B cell (primary cell): ENCODE data around the gene MARCHF3. TPM values are rescaled to one million over a fixed set of nuclear protein-coding genes. Genes with fewer than 3 reads are reported as not detected.

Experiments
- ATAC-seq: fragments of 200-7000 bp; cut with Tn5 transposase; one replicate; pipeline ENCODE4 v1.10.0; 2021; ENCODE audit warnings: low read depth, mild to moderate bottlenecking, moderate number of reproducible peaks, moderate library complexity
- CTCF ChIA-PET: fragments of 350-600 bp; sonication (Branson Sonifier 250); formaldehyde crosslinking; loops from one replicate; lab custom pipeline; 2021; ENCODE audit warnings: antibody characterized with exemption, inconsistent platforms; lab: Charles Lee
- POLR2A ChIA-PET: fragments of 350-600 bp; sonication (Branson Sonifier 250); formaldehyde crosslinking; loops from one replicate; lab custom pipeline; 2021; ENCODE audit warnings: antibody characterized with exemption; lab: Charles Lee
- DNase-seq: peaks from one replicate; pipeline ENCODE4 v3.0.0; 2013
- H2AFZ ChIP-seq: 2 replicates; pipeline ENCODE4 v1.6.1; 2012; ENCODE audit warnings: mild to moderate bottlenecking, low read depth, low read length; ENCODE audit not compliant: insufficient read depth, poor library complexity, severe bottlenecking
- H3K27ac ChIP-seq, 2 donors: 1 replicate in 1 of 2; 2 replicates in 1 of 2; pipeline ENCODE4 v1.5.1; 2012 to 2013; ENCODE audit warnings: low read length in 2 of 2, mild to moderate bottlenecking in 2 of 2, moderate library complexity in 1 of 2
- H3K27me3 ChIP-seq, 4 experiments: fragments of 200-600 bp in 1 of 4; sonication (generic) in 1 of 4; replicated peaks in 1 of 4; 1 replicate in 2 of 4; 2 replicates in 2 of 4; pipeline versions ENCODE4 v1.6.1 to v1.7.0; 2013 to 2016; ENCODE audit warnings: low read length in 3 of 4, mild to moderate bottlenecking in 2 of 4, mixed read lengths in 1 of 4, moderate library complexity in 1 of 4; ENCODE audit not compliant: insufficient read depth in 4 of 4, control insufficient read depth in 3 of 4; ENCODE audit errors: control extremely low read depth in 1 of 4
- H3K36me3 ChIP-seq, 2 experiments: replicated peaks in 1 of 2; 1 replicate in 1 of 2; 2 replicates in 1 of 2; pipeline versions ENCODE4 v1.6.1 to v1.7.1; 2013; ENCODE audit warnings: low read length in 1 of 2; ENCODE audit not compliant: insufficient read depth in 2 of 2, control insufficient read depth in 1 of 2; ENCODE audit errors: control extremely low read depth in 1 of 2, extremely low read depth in 1 of 2
- H3K4me1 ChIP-seq, 2 donors: fragments of 200-600 bp in 1 of 2; sonication (generic) in 1 of 2; 1 replicate in 1 of 2; 2 replicates in 1 of 2; pipeline versions ENCODE4 v1.5.1 to v1.6.1; 2013 to 2017; ENCODE audit warnings: low read length in 2 of 2; ENCODE audit not compliant: control insufficient read depth in 2 of 2, insufficient read depth in 2 of 2
- H3K4me2 ChIP-seq: replicated peaks from 2 replicates; pipeline ENCODE3; 2012; ENCODE audit warnings: mild to moderate bottlenecking, low read depth, low read length; ENCODE audit not compliant: poor library complexity, severe bottlenecking
- H3K4me3 ChIP-seq, 5 experiments: fragments of 200-600 bp in 1 of 5; sonication (generic) in 1 of 5; 1 replicate in 3 of 5; 2 replicates in 2 of 5; pipeline versions ENCODE4 v1.5.1 to v1.7.0; 2011 to 2016; ENCODE audit warnings: low read length in 4 of 5, mild to moderate bottlenecking in 4 of 5, low read depth in 2 of 5, control low read depth in 1 of 5, moderate library complexity in 1 of 5; ENCODE audit not compliant: insufficient read depth in 1 of 5; ENCODE audit errors: control extremely low read depth in 1 of 5, extremely low read depth in 1 of 5
- H3K79me2 ChIP-seq: fragments of 200-600 bp; sonication (generic); one replicate; pipeline ENCODE4 v1.6.0; 2016; ENCODE audit warnings: low read length; ENCODE audit not compliant: control insufficient read depth, insufficient read depth
- H3K9ac ChIP-seq: fragments of 200-600 bp; sonication (generic); 2 replicates; pipeline ENCODE4 v1.6.1; 2017; ENCODE audit warnings: mild to moderate bottlenecking, low read length, moderate library complexity
- H3K9me3 ChIP-seq, 3 donors: one replicate each; pipeline versions ENCODE4 v1.6.1 to v1.7.1; 2013; ENCODE audit warnings: low read length in 2 of 3; ENCODE audit not compliant: control insufficient read depth in 2 of 3, insufficient read depth in 1 of 3; ENCODE audit errors: control extremely low read depth in 1 of 3
- H4K20me1 ChIP-seq: 2 replicates; pipeline ENCODE4 v1.6.0; 2012; ENCODE audit warnings: mild to moderate bottlenecking, low read length; ENCODE audit not compliant: insufficient read depth, control insufficient read depth, poor library complexity, severe bottlenecking
- H3K27ac Mint-ChIP-seq: one replicate; pipeline ENCODE4 v1.8.0; 2021; ENCODE audit warnings: mixed read lengths
- H3K27me3 Mint-ChIP-seq: one replicate; pipeline ENCODE4 v1.8.0; 2021; ENCODE audit warnings: mixed read lengths
- H3K4me1 Mint-ChIP-seq: one replicate; pipeline ENCODE4 v1.8.0; 2021; ENCODE audit warnings: mixed read lengths
- H3K4me3 Mint-ChIP-seq: one replicate; pipeline ENCODE4 v1.8.0; 2021; ENCODE audit warnings: mixed read lengths
- H3K9me3 Mint-ChIP-seq: one replicate; pipeline ENCODE4 v1.8.0; 2022; ENCODE audit warnings: mixed read lengths; ENCODE audit not compliant: insufficient read depth
- CTCF ChIP-seq: fragments of 200-600 bp; IDR thresholded peaks from one replicate; pipeline ENCODE4 v1.8.0; 2022; ENCODE audit warnings: antibody characterized with exemption, mild to moderate bottlenecking
- EZH2 ChIP-seq: IDR thresholded peaks from 2 replicates; pipeline ENCODE4 v1.6.1; 2012; ENCODE audit warnings: borderline replicate concordance, low read depth, mild to moderate bottlenecking, moderate library complexity, low read length; ENCODE audit not compliant: insufficient read depth, poor library complexity, severe bottlenecking
- WGBS: methylation state at CpG from one replicate; pipeline ENCODE4 v1.1.5; 2013; ENCODE audit warnings: missing lambda C conversion rate; ENCODE audit not compliant: insufficient coverage; 5-methylcytosine and 5-hydroxymethylcytosine counted together
- intact Hi-C: fragments of 100-400 bp; cut with micrococcal nuclease; formaldehyde crosslinking; loops from one replicate; pipeline ENCODE4 v1.10.0; 2022
- polyA plus RNA-seq: library from polyadenylated mRNA; depleted of rRNA; stranded (reverse); fragments of >200 nt; gene quantifications from 2 replicates; pipeline ENCODE4 v1.2.3, GENCODE V29; 2012
- total RNA-seq, 2 donors: library from RNA; stranded (reverse); fragments of 120-200 nt in 1 of 2; gene quantifications; 1 replicate in 1 of 2; 2 replicates in 1 of 2; pipeline versions ENCODE4 v1.2.3 to v1.2.4, GENCODE V29; 2013 to 2022

MARCHF3 gene
- total and polyA plus RNA-seq, 2 donors (not counting 1 experiment from before 2014, with no cell fraction given), result 31.6 to 35.0 TPM

- Histone ChIP-seq H3K4me3 (no peak overlapping the region), H2AFZ (no peak overlapping the region), H3K36me3 (no peaks in the 10 kb centered on the region), H3K9ac (no peak overlapping the region), H3K4me1 (peaks cover 0 to 13% of the 10 kb centered on the region in 2 donors), H3K27ac (no peak overlapping the region), H3K79me2 (peaks cover 86% of the 10 kb centered on the region), H3K4me2 (no peak overlapping the region), H4K20me1 (peaks cover 10% of the 10 kb centered on the region), H3K27me3 (no peaks in the 10 kb centered on the region), H3K9me3 (peaks cover 0 to under 1% (median 0%) of the 10 kb centered on the region in 3 donors)
- DNase-seq, result no peak
- intact Hi-C loops, result no loop called here
- Mint-ChIP-seq H3K27ac (no peak overlapping the region), H3K4me3 (no peak overlapping the region), H3K9me3 (no peaks in the 10 kb centered on the region), H3K4me1 (peaks cover 31% of the 10 kb centered on the region), H3K27me3 (no peaks in the 10 kb centered on the region)
- ChIA-PET POLR2A (no interaction called here), CTCF (interaction anchor here (0.6 to 1.1 kb wide), 4 partner anchors 21 to 374 kb away, joined by 3 to 5 read pairs (median 4); partner anchors contain the start of gene MARCHF3)
- no peak for TF ChIP-seq CTCF
- no peak for TF ChIP-seq EZH2
- no peak for ATAC-seq
Measured at GRCh38 chr5:126938466-126938865, 91.9 kb downstream of the MARCHF3 start.

- Mint-ChIP-seq H3K4me1 (peaks cover 36% of the 10 kb centered on the region), H3K27me3 (no peaks in the 10 kb centered on the region), H3K27ac (no peak overlapping the region), H3K4me3 (no peak overlapping the region), H3K9me3 (no peaks in the 10 kb centered on the region)
- Histone ChIP-seq H3K4me1 (peaks cover 3 to 13% of the 10 kb centered on the region in 2 donors), H3K79me2 (peaks cover 85% of the 10 kb centered on the region), H3K9me3 (peaks cover 0 to 4% (median 0%) of the 10 kb centered on the region in 3 donors), H2AFZ (no peak overlapping the region), H3K4me3 (no peak overlapping the region), H3K4me2 (no peak overlapping the region), H3K27me3 (no peaks in the 10 kb centered on the region), H4K20me1 (peaks cover 6% of the 10 kb centered on the region), H3K27ac (no peak overlapping the region), H3K9ac (no peak overlapping the region), H3K36me3 (no peaks in the 10 kb centered on the region)
- POLR2A ChIA-PET, result interaction anchor here (0.6 kb wide), 1 partner anchor 50 kb away, joined by 6 read pairs; no protein-coding TSS in a partner anchor
- DNase-seq (no peak), ATAC-seq (no peak)
- WGBS, result no CpG with 5 or more reads among the region's 2 CpGs
- TF ChIP-seq CTCF (no peak), EZH2 (no peak)
- CTCF ChIA-PET, result interaction anchor here (0.7 to 1.1 kb wide), 2 partner anchors 93 to 375 kb away, joined by 3 read pairs; partner anchors contain the start of gene MARCHF3
- intact Hi-C loops, result no loop called here
Measured at GRCh38 chr5:126937771-126938170, 92.6 kb downstream of the MARCHF3 start.
